Measurements from ENCODE around the gene TFEB.

Gene TFEB

DNA sequence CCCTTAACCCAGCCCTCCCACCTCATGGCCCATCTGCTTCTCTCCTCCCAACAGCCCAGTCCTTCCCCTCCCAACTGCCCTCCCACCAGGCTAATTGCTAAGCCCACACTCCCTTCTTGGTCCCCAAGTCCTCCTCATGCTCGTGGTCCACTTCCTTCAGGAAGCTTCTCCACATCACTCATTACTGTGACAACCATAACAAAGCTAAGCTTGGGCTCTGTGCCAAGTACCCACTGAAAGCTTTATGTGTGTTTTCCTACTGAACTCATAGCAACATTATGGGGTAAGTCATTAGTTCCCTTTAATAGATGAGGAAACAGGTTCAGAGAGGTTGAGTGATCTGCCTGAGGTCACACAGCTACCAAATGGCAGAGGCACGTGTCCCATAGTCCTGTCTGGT is 28.1 kb upstream of the TFEB start:
- DNase-seq (ENCODE audit: low read depth), result no peak

DNA sequence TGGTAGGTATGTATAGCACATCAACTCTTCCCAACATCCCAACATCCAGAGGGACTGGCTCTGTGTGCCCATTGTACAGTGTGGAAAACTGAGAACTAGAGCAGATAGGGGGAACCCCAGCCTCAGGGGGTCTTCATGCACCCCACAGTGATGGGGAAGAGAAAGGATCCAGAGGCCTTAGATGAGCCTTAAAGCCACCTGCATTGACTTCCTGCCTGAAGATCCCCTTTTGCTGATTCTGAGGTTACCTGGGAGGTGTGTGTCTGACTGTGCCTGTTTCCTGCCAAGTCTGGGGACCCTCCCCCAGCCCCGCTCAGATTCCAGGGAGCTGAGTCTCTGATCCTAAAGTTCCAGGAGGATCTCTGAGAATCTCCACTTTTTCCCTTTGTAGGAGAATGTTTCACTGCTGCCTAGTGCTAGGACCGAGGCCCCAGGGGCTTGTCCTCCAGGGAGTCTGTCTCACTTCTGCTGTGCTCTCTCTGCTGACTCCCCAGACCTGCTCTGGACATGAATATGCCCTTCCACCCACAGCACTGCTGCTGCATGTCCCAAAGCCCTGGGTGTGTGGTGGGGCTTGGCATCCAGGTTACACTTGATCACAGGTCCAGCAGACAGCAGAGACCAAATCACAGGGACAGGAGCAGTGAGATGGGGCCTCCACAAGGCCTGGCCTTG is 24.6 kb upstream of the TFEB start:
- DNase-seq (ENCODE audit: low read depth), result no peak

DNA sequence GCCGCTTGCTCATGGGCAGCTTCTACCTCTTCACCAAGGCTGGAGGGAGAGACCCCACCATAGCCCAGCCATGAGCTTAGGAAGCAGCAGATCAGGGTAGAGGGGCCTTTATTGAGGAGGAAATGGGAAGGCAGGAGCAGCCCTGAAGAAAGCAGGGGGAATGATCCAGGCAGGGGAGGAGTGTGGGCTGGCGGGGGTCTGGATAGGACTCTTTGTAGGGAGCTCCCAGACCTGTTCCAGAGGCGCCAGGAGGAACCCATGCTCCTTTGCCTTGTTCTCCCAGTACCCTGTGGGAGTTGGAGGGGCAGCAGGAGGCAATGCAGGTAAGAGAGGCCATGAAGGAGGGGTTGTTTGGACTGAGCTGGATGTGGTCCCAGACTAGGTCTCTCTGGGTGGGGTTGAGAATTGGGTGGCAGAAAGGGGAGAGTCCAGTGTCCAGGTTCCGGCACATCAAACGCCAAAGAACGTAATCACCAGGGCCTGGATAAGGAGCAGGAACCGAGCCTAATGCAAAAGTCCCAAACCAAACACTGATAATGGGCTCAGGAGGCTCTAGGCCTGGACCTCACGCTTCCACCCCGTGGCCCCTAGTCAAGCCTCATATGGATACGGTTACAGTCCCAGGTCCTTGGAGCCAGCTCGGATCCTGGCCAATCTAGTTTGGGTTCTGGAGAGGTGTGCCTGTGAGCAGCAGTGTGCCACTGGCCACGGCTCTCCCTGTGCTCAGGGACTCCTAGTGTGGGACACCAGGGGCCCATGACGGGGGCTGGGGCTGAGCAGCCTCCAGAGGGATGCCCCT is 23.9 kb upstream of the TFEB start:
- DNase-seq (ENCODE audit: low read depth), result no peak

DNA sequence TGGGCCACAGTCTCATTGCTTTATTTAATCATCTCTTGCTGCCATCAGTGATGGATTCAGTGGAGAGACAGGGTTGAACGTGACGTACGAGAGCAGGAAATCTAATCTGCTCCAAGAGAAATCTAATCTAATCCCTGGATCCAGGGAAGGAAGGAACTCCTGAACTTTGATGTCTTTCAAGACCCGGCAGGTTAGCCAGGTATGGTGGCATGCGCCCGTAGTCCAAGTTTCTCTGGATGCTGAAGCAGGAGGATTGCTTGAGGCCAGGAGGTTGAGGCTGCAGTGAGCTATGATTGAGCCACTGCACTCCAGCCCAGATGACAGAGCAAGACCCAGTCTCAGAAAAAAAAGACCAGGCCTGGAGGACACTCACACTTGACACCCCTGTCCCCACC is 23.2 kb upstream of the TFEB start:
- DNase-seq (ENCODE audit: low read depth), result no peak

DNA sequence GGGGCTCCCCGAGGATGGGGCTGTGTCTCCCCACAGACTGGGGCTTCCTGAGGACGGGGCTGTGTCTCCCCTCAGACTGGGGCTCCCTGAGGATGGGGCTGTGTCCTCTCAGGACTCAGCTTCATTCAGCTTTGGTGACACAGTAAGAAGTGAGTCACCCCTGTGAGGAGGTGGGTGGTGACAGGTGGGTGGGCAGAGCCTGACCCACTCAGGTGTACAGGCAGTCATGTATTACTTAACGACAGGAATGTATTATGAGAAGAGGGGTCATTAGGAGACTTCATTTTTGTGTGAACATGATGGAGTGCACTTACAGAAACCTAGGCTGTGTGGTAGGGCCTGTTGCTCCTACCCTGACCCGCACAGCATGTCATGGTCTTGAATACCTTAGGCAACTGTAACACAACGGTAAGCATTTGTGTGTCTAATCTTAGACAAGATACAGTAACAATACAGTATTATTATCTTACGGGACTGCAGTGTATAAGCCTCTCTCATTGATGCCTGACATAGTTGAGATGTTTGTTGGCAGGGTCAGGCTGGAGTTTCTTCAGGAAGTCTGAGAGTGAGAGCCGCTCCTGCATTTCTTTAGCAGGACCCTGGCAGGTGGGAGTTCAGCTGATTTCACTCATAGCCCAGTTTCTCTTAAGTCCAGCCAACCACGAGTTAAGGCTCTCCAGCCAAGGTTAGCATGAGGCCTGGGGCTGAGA is 22.7 kb upstream of the TFEB start:
- no peak for DNase-seq (ENCODE audit: low read depth)

DNA sequence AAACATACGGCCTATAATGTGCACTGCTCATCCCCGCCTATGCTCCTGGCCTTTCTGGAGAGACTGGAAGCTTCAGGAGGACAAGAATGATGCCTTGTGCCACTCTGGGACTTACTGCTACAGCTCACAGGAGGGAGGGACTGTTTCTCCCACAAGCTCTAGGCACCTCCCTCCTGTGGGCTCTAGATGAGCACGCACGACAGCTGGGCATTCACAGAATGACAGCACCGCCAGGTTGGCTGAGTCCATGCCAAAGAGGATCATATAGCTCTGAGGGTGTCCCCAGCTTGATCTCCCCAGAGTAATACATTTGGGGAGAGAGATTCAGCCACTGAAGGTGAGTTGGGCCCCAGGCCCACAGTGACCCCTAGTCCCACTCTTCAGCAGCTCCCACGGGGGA is 21.9 kb upstream of the TFEB start:
- DNase-seq (ENCODE audit: low read depth), result no peak

DNA sequence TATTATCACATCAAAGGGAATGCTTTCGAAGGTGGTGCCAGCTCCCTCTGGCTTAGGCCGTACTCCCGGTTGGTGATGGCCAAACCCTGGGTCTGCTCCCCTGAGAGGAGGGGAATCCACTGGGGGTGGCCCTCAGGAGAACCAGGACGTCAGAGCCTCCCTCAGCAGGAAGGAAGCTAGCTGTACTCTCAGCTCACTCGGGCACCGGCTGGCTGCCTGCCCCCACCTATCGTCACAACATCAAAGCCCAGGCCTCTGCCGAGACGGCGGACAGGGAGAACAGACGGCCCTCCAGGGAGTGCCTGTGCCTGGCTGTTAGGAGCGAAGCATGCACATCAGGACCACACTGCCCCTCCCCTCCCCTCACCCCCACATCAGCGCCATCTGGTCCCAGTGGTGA is 20.9 kb upstream of the TFEB start:
- DNase-seq (ENCODE audit: low read depth), result no peak

DNA sequence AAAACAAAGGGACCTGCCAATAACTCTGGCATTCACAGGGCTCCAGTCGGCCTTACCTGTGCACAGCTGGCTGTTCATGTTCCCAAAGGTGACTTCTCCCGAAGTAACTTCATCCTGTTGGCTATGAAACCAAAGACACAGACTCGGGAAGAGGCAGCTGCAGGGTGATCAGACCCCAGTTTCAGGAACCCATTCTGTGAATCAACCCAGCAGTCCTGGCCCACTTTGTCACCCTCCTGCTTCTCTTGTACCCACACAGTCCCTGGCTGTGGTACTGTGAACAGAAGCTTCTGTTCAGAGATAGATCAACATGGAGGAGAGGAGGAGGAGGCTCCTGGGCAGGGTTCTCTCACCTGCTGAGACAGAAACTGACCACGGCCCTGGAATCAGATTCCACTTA is 20.5 kb upstream of the TFEB start:
- no peak for DNase-seq (ENCODE audit: low read depth)

DNA sequence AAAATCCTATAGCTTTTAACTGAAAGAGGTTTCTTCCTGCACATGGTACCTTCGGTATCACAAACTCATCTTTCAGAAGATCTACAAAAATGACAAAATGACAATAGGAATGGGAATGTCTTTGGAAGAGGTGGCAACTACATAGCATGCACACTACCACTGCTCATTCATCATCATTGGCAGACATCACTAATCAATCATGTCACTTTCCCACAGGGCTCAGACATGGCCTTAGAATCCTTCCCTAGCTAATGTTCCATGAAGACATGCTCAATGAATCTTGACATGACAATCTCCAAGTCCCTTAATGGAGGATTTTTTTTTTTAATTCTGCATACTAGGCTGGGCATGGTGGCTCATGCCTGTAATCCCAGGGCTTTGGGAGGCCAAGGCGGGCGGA is 15.0 kb upstream of the TFEB start:
- no peak for DNase-seq (ENCODE audit: low read depth)

DNA sequence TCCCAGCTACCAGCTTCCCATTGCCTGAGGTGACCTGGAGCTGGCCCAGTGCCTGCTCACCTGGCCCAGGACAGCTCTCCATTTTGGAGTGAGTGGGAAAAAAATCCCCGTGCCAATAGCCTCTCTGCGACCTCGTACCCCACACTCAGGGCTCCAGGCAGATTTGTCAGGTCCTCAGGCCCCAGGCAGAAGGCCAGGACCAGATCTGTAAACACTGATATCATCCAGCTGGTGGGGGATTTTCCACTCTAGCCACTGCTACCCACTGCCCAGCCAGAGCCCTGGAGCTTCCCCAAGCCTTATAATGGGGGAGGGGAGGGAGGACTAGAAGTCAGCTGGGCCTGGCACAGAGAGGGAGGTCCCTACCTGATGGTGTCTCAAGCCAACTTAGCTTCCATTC is 13.1 kb upstream of the TFEB start:
- DNase-seq (ENCODE audit: low read depth), result no peak

DNA sequence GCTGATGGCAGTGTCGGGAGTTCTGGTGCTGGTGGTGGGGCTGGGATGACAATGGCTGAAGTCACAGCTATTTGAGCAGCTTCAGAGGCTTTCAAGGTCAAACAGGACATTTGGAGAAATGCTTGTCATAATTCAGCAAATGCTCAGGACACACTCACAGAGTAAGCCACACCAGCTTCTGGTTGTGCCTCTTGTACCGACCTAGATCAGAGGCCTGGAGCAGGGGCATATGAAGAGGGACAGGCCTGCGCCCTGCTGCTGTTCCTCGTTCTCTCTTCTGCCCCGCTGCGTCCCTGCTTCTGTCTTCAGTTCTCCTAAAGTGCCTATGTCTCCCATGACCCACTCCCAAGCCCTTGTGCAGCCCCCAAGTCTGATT is 12.7 kb upstream of the TFEB start:
- DNase-seq (ENCODE audit: low read depth), result no peak

DNA sequence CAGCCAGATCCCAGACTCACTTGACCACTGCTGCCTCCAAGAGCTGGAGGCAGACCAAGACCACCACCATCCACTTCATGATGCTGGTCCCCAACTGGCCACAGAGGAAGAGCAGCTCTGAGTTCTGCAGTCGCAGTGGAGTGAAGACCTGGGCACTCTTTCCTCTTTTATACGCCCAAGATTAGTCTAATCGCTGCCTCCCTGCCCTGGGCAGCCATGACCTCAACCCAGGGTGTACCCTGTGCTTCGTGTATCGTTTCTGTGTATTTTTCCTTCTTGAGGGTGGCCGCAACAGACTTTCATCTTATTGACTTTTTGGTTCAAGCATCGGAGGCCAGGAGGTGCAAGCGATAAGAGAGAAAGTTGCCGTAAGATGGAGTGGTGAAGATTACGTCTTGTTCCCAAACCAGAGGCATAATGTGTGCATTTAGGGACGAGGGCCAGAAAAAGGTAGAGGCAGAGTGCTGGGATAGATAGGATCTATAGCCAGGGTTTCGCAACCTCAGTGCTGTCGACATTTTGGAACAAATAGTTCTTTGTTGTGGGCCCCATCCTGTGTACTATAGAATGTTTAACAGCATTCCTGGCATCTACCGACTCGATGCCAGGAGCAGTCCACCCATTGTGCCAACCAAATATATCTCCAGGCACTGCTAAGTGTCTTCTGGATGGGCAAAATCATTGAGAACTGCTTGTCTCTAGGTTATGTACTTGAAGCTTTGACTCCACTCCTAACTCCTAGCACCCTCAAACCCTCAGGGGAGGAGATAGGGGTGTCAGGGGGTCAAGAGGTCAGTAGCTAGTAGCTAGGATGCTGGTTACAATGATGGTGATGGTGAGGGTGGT is 12.1 kb upstream of the TFEB start, which contains the start of gene PGC:
PGC (minus strand) TSS at position 142 of the 846 bp plus-strand sequence; CDS start at position 79, 63 bp downstream.
- DNase-seq (ENCODE audit: low read depth), result no peak

DNA sequence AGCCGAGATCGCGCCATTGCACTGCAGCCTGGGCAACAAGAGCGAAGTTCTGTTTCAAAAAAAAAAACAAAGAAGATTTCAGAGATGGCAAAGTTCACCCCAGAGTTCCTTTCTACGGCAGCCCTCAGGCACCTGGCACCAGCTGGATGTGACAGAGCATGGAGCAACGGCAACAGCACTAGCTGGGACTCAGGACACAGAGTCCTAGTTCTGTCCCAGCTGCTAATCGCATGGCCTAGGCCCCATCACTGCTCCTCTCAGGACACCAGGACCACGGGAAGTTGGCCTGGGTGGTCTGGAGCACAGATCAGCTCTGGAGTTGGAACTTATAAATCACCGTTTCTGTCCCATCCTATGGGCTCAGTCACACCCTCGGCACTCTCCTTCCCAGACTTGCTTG is 10.7 kb upstream of the TFEB start:
- no peak for DNase-seq (ENCODE audit: low read depth)

DNA sequence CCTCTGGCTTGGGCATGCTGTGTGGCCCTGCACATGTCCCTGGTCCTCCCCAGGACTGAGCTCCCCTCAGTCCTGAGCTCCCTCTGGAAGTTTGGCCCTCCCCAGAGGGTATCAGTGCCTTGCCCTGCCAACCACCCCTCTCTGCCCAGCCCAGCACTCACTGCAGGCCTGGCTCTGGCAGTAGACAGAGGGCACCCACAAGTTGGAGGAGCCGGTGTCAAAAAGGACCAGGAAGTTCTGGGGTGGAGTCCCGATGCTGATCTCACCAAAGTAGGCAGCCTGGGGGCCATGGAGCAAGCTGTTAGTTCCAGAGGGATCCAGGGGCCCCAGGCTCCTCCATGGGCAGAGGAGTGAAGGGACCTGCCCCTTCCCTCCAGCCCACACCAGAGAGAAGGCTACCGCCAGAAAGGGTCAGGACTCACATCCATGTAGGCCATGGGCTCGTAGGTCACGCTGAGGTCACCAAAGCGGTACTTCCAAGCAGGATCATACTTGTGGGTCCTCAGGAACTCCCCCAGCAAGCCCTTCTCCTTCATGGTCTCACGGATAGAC is 8.9 kb upstream of the TFEB start:
- DNase-seq (ENCODE audit: low read depth), result no peak

DNA sequence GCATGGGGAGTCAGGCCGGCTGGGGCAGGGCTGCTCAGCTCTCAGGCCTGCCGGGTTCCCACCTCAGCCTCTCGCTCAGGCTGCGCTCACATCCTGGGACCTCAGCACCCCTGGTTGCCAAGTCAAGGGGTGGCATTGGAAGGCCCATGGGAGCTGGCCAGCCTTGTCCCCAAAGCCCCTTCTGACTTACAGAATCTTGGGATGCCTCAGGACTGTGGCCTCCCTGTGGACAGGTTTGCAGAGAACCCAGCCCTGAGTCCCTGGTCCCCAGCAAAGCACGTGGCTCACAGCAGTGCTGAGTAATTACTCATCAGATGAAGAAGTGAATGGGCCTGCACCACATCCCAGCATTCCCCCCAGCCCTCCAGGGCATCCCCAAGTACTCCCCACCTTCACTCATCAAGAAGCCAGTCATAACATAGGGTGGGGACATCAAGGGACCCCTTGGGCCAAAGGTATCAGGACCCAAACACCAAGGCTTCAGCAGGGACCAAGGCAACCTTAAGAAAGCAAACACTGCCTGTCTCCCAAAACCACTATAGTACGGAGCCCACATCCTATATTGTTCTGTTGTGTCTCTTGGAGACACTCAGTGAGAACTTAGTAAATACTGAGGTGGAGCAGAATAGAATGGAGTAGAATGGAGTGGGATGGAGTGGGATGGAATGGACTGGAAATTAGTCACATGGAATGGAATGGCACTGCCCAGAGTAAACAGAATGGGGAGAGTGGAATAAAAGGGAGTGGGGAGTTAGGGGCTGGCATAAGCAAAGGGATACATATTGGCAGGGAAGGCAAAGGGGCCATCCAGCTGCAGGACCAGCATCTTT is 8.2 kb upstream of the TFEB start:
- DNase-seq (ENCODE audit: low read depth), result no peak

DNA sequence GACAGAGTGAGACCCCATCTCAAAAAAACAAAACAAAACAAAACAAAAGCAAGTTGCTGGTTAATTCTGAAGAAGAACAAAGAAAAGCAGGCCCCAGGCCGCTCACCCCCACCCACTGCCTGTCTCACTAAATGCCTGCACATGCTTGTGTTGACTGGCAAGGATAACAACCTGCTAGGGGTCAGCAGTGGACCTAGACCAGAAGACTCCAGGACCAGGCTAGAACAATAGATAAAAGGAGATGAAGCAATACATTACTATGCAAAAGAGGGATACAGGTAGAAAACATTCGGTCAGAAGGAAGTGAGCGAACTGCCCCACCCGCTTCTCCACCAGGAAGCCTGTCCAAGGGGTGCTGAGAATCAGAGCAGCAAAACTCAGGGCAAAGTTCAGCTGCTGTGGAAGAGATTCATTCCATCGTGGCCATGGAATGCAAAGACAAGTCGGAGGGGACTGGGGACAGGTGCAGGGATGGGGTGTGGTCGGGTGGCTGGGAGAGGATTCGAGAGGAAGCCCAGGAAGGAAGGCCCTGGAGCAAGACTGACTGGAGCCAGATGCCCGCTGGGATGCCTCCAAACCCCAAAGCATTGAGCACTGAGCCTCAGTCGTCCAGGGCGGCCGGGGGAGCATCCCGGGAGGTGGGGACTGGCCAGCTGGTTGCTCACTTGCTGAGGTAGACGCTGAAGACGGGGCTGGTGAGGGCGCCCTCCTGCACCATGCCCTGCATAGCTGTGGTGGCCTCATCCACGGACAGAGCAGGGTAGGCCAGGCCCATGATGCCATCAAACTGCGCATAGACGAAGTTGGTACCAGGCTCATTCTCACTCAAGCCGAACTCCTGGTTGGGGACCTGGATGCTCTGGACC is 6.5 kb upstream of the TFEB start:
- DNase-seq (ENCODE audit: low read depth), result no peak

DNA sequence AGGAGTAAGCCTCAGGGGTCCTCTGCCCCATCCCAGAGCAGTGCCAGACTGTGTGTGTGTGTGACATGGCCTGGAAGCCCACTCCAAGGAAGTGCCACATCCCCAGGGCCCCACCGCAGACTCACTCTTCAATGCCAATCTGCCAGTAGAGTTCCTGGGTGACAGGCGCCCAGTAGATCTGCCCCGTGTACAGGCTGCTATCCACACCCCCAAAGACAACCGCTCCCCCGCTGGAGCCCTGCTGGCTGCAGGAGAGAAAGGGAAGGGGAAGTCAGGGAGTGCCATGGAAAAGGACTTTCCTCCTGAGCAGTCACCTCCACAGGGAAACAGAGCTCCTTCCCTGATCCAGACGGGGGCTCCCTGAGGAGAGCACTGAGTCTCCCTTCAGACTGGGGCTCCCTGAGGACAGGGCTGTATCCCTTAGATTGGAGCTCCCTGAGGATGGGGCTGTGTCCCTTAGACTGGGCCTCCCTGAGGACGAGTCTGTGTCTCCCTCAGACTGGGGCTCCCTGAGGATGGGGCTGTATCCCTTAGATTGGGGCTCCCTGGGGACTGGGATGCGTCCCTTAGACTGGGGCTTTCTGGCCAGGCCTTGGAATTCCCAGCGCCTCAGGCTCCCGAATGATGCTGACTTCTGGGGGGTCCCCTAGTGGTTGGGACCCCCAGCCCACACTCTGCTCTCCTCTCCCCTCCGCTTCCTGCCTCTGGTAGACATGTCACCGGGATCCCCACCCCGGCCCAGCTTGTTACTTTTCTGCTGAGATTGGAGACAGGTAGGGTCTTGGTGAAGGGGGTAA is 5.2 kb upstream of the TFEB start:
- no peak for DNase-seq (ENCODE audit: low read depth)

DNA sequence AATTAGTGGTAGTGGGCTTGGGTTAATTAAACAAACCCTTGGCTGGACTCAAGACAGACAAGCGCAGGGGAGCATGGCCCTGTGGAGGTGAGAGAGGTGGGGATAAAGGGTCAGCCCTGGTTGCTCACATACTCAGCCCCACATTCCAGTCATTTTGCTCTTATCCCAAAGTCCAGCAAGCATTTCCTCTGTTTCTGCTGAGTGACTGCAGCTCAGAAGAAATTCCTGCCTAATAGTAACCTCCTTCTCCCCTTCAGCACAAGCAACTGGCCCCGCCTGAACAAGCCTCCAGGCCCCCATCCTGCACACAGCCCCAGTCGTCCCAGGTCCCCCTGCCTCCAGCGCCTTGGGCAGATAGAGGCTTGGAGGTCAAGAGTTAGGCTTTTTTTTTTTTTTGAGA is 3.6 kb upstream of the TFEB start:
- DNase-seq (ENCODE audit: low read depth), result no peak

DNA sequence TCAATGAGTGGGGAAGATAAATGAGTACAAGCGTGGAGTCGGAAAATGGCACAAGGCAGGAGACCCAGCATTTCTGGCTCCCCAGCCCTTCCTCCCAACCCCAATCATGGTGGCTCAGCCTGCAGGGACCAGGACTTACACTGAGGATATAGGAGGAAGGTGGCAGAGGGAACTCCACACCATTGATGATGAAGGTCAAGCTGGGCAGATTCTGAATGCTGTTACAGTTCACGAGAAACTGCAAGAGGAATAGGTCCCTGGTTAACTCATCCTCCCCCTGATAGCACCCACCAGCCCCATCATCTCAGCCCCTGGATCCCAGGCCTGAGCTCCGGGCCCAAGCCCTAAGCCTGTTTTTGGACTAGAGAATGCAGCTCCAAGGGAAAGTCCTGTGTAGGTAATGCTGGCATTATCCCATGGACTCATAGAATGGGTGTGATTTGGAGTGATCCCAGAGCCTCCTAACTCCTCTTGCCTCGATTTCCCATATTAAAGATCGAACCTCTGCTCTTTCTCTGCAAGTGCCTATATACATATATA is 2.3 kb upstream of the TFEB start:
- DNase-seq (ENCODE audit: low read depth), result no peak

Data from ELR (cell line).